NCI-H526 treated with DMSO at 0.1 percent for 48 hours (cell line): Measurements from ENCODE around the gene PALLD.
A peak's percentile ranks its signal among the peaks of the same experiment; 100 is the strongest.

ENCODE experiments used
- DNase-seq: peaks from one replicate; lab custom pipeline; 2025; lab: John Stamatoyannopoulos, UW

Gene PALLD

DNA sequence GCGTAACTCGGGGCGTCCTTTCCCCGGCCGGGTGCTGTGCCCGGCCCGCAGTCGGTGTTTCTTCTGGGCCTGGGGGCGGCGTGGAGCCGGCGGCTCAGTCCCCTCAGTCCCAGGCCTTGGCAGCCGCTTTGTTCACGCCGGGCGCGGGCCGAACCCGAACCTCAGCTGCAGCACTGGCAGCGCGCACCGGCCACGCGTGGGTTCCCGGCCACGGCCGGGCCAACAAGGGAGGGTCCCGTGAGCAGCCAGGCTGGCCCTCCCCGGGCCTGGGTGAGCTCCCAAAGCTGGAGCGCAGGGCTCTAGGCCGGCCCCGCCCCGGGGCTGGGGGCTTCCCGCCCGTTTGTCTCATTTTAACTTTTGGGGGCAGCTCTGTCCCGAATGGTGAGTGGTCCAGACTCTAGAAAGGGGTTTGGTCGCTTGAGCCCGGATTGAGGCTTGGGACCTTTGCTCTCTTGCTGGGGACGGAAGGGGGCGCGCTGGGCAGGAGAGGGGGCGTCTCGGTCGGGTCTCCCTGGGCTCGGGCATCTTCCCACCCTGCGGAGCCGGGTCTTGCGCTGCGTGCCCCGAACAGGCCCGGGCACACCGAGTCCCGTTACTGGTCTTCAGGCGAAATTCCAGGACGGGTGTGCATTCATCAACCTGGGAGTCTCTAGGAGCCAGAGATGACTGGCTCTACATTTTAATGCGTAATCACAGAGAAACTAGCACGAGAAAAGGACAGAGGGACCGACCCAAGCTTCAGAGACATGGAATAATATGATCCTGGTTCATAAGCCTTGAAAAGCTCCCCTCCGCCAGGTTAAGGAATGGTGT lies 336.1 kb downstream of the PALLD start:
- DNase-seq: no peak

DNA sequence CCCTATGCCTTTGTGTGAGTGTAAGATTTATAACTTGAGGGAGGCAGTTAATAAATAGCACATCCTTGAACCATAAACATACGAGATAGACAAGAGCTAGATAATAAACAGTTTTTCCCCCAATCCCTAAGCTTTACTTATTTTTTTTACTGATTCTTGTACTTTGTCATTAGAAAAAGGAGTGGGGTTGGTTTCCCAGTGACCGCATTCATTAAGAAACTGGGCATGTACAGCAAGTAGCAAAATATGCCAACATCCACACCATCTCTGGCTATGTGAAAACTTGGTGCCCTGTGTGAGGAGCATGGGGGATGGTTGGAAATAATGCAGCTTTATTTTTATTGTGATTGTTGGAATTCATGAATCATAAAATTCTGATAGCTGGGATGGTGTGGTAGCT lies 337.0 kb downstream of the PALLD start:
- no peak for DNase-seq

DNA sequence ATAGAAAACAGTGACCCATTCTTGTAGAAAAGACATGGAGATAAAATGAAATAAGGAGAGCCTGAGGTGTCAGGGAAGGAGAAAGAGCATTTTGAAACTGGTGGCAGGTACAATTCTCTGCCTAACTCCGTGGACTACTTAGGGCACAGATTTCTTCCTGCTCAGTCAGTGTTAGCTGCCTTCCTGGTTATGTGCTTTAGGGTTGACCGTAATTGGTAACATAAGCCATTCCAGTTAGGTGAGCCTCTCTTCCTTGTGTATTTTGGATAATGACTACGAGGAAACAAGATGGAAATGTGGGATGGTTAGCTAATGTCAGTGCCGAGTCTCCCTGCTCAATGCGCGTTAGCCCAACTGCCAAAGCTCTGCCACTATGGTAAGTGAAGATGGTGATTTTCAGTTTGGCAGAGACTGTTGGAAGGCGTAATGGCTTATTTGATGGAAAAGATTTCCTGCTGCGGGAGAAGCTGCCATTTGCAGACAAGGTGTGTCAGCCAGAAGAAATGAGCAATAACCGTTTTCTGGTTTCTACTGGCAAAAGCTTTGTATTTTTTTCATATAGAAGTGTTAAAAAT lies 339.1 kb downstream of the PALLD start:
- no peak for DNase-seq

DNA sequence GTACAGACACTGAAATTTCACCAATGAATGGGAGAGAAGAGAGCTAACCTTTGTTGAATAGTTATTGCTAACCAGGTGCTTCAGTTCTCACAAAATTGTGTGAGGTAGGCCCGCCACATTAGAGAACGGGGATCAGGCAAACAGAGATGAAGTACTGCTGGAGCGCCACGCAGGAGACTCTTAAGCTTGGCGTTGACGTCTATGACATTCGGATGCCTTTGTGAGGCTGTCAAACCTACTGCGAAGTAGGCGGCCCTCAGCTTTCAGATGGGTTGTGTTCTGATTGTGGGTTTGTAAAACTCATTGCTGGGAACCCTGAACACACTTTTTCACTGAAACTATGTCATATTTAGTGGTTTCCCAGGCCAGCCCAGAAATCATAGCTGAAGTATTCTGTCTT lies 339.6 kb downstream of the PALLD start:
- no peak for DNase-seq

DNA sequence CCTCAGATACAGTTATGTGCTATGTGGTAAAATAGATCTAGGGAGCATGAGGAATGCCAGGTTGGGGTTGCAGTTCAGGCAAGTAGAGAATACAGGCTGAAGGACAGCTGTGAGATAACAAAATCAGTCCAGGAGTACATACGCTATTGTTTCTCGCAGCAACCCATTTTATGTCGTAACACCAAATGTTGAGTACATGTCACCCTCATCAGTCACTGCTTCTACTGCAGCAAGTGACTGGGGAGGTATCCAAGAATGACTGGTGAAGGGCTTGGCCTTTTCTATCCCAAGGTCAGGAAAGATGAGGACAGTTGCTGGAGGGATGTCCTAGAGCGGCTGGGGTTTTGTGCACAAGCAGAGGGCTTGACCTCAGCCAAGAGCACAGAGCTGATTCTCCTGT lies 341.1 kb downstream of the PALLD start:
- DNase-seq: no peak

DNA sequence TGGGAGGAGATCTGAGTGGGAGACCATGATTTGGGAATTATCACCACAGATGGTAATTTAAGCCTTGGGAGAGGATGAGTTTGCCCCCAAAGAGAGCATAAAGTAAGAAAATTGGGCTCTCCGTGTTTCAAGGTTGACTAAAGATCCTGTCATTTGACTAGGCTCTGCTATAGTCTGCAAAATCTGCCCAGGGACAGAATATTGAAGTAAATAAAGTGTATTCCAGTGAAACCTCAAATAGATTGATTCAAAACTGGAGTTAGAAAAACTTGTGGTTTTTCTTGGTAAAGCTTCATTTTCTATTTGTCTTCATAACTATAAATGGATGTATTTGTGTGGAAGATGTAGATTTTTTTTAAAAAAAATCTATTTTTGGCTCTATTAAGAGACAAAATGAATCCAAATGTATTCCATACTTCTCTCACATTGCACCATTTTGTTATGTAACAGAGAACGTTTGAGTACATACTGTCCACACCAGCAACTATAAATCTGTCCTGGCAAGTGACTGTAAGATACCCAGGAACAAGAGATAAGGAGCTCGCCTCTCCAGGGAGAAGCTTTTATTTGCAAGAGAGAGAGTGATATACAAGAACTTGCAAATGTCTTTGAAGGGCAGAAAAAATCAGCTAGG lies 343.0 kb downstream of the PALLD start:
- no peak for DNase-seq

DNA sequence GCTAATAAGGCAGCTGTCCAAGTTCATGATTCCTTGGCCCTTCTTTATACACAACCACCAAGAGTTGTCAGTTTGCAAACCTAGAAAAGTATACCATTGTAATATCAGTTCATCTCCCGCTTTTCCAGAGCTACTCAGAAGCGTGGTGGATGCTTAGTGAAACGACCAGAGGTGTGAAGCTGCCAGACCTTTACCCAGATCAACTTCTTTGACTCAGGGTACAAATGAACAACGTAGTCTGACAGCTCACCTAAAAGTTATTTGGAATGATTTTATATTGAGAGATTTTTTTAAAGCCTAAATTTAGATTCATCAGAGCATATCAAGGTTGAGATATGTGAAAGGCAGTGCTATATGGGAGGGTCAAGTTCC lies 343.5 kb downstream of the PALLD start:
- DNase-seq: no peak

DNA sequence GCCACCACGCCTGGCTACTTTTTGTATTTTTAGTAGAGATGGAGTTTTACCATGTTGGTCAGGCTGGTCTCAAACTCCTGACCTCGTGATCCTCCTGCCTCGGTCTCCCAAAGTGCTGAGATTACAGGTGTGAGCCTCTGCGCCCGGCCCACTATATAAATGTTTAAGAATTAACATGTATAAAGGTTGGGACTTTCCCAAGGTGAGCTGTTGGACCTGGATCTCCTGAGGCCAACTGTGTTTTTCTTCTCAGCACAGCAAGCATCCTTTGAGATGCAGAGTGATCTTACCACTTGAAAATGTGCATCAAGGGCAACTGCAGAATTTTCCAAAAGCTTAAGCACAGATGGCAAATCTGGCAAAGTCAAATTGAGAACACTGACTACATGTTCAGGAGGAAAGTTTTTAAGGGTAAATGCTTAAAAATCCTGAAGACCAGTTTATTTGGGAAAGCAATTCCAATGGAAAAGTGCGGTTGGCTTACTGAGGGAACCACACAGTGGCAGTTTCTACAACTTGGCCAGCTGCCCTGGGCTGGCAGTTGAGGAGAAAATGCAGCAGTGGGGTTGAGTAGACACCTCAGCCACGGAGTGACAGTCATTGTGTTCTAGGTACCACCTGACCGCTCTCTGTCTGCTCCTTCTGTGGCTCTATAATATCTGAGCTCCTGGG lies 344.3 kb downstream of the PALLD start:
- DNase-seq: no peak

DNA sequence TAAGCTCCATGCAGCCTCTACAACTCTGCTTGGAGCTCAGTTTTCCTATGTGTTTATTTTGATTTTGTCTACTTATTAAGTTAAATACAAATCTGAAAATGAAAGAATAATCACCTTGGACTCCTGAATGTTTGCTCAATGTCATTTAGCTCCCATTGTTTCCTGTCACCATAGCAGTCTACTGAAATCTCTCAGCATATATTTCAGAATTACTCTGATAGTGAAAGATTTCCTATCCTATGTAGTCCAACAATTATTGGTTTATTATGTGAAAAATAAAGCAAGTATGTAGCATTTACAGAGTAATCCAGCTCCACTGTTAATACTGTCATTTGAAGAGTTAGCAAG lies 344.8 kb downstream of the PALLD start:
- DNase-seq: no peak

DNA sequence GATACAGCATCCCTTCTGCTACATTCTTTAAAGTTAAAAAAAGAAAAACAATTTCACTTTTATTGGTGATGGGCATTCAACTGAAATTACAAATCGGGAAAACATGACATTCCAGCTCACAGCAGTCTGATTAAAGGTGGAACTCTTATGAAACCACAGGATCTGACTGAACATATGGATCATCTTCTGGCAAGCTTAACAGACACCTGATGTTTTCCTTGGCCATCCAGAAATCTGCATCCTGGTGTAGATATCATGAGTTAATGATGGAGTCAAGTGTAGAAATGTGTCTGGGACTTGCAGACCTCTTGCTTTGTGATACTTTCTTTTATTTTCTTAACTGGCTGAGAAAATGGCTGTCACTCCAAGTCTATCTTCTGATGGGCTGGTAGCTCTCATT lies 345.3 kb downstream of the PALLD start:
- no peak for DNase-seq

DNA sequence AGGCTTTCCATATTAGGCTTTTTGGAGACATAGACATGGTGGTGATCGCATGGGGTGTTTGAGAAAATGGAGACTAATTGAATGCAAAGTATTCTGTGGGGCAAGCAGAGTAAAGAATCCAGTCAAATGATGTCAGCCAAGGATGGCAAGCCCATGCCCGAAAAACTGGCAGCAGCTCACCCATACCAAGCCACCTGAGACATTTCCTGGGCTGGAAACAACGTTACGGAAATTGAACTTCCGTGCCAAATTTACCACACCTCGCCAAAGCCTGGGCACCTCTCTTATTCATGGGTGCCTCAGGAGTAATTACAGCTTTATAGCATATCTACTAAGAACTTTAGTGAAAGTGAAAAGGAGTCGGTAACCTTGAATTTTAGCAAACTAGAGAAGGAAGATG lies 346.8 kb downstream of the PALLD start:
- DNase-seq: no peak

DNA sequence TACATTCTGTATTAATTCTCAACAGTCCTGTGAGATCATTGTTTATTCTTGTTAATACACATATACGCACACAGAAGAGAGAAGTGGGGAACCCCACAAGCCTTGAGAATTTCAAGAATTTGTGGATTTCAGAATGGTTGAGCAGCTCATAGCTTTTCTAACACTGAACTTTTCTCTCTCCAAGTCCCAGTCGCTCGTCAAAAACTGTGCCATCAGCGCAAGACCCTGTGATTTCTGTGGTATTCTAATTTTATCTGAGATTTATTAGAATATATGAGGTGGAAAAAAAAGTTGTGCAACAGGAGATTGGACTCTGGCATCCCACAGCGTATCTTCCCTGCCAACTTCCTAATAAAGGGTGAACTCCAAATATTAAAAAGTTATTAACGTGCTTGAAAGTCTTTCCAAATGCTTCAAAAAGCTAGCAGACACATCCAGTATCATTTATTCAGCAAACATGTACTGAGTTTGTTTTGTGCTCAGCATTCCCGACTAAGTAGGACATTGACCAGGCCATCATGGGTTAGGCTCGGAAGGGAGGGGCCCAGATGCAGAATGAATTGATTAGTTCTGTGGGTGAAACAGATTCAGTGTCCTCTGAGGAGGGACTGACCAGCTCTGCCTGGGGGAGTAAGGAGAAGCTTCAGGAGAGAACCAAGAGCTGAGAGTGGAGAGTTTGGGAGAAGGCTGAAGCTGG lies 347.6 kb downstream of the PALLD start:
- no peak for DNase-seq

DNA sequence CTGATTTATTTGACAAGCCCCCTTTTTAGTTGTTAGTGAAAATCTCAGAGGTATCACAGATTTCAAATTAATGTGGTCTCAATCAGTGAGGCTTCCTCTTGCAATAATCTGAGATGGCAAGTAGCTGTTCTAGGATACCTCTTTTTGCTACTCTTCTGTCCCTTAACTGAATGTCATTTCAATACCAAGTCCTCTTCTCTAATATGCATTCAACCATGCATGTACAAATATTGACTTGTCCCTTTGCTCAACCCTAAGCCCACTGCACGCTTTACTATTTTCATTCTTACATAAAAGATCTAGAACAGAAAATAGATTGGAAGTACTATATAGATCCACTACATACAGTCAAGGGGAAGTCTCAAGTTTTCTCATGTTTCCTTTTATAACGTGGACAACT lies 349.0 kb downstream of the PALLD start:
- peak; percentile 46 for DNase-seq

DNA sequence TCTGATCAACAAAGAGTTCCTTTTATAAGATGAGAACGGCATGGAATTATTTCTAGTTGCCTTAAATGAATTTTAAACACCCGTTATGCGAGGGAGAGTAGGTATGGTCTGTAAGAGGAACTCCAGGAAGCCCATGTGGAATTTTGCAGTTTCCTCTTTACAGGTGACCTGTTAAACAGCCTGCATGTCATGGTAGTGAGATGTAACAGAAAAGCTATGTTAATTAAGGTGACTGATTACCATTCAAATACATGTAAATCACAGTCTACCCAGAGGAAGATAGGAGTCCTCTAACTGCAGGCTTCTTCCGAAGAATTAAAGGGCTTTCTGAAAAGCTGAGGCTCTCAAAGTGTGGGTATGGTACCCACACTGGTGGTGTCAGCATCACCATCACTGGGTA lies 349.6 kb downstream of the PALLD start:
- peak; percentile 89 for DNase-seq

DNA sequence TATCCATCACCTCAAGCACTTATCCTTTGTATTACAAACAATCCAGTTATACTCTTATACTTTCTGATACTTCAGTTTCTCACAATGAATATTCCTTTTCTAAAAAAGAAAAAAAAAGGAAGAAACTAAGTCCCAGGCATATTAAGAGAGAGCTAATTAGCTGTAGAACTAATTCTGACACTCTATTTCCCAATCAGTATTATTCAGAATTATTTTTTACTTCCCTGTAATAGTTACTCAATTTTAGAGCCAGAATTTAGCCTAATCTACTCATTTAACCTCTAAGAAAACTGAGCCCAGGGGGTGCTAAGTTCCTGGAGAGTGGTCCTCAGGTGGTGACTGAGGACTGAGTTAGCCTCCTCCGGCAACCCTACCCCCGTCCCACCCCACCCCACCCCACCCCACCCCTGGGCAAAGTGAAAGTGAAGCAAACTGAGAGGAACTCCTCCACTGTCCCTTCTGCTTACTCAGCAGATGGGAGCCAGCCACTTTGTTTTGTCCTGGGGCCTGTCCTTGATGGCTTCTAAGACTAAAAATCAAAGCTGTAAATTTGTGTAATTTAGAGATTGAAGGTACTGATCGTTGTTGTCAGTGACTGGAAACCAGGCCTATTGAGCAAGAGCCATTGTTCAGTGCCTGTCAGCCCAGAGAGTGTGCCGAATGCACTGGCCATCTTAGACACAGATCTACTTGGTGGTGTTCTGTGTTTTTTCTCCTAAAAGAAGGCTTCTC lies 351.1 kb downstream of the PALLD start:
- no peak for DNase-seq

DNA sequence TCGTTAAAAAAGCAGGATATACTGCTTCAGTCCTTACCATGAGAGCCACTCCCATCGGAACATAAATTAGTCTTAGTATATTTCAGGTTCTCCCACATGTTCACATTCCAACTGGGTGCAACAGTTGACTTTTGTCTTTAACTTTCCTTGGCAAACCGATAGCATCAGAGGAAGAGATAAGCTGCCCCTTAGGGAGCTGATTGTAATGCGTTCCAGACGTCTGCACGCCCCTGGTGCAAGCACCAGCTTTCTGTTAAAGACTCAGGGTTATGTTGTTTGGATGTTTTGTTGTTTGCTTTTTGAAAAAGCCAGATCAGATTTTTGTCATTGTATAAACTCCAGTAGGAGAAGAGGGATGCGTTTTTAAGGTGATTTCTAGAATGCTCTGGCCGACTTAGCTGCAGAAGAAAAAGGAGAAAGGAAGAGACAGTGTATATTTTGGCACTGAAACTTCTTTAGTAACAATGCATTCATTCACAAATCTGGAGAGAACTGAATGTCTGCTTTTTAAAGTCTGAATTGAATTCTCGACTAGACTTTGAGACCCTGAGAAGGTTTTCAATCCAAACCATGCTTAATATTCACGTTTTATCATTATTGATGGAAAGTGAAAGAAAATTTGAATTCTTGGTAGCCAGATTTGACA lies 352.3 kb downstream of the PALLD start:
- DNase-seq: no peak

DNA sequence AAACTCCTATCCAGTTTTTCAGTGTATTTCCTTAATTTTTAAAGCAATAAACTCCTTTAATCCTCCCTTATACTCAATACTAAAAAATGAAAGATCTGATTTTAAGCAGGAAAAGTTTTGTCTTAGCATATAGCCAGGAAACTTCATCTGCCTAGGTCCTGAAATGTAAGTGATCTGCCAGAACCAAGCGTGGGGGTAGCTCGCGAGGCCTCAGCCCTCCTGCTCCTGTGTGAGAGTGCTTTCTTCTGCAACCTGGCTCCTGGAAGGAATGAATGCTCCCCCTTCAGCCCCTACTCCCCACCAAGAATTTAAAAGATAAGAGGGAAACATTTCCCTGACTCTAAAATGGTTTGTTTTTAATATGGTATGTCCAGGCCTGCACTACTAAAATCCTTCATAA lies 353.1 kb downstream of the PALLD start:
- no peak for DNase-seq

DNA sequence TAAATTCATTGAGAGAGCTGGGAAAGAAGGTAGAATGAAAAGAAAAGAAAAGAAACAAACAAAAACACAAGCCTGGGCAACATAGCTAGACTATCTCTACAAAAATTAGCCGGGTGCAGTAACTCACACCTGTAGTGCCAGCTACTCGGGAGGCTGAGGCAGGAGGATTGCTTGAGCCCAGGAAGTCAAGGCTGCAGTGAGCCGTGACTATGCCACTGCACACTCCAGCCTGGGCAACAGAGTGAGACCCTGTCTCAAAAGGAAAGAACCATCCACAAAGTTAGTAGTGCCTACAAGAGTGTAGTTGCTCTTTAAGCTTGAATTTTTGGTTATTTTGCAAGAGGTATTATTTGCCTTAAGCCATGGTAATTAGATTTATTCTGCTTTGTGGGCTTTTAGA lies 355.5 kb downstream of the PALLD start:
- DNase-seq: no peak

DNA sequence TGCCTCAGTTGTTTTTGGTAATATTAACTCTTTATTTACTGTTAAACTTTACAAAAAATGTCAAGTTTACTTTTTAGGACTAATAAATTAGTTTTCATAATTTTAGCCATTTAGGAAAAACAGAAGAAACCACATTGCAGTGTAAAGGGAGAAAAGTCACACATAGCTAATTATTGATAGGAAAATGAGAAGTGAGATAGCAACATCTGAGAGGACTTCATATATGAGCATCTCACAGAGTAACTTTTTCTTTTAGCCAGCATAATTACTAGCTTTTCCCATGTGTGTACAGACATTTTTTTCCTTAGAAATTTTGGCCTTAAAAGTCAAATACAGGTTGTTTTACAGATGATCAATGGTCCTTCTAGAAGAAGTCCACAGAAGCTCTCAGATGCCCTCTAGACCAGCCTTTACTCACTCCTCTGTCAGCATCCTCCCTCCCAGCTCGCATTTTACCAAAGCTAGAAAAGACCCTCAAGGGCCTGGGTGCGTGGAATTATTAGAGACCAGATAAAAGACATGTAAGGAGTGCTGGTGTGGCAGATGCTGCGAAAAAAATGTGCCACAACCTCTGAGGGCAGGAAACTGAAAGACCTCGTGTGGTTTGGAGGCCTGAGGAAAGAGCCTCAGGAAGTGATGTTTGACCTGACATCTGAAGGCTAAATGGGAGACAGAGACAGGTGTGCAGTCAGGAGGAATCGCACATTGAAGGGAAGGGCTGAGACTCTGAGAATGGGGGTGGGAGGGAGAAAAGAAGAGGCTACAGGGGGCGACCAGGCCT lies 356.3 kb downstream of the PALLD start:
- no peak for DNase-seq

DNA sequence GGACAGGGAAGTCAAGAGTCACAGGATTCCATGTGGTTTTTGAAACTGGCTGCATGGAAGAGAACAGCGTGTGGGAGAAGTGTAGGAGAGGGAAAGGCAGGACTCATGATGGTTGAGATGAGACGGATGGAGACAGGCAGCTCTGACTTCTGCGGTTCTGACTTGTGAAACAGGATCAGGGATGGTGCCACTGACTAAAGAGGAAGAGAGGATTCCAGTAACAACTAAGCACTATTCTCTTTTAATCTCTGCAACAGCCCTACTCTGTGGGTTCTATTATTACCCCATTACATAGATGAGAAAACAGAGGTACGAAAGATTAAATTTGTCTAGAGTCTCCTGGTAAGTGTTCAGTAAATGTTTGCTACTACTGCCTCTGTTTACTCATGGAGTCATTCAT lies 356.9 kb downstream of the PALLD start:
- DNase-seq: no peak
